Natural killer cell (primary cell): ENCODE results near the gene C5orf34. TPM values are rescaled to one million over a fixed set of nuclear protein-coding genes. Genes with fewer than 3 reads are reported as not detected.

Experiments
- ATAC-seq, 3 donors: fragments of 150-1000 bp in 2 of 3; fragments of 200-7000 bp in 1 of 3; cut with Tn5 transposase; 1 replicate in 1 of 3; 2 replicates in 2 of 3; pipeline ENCODE4 v1.10.0; 2021; ENCODE audit warnings: mild to moderate bottlenecking in 2 of 3, moderate library complexity in 2 of 3
- DNase-seq, 2 donors: peaks; one replicate each; pipeline versions ENCODE4 v3.0.0 to v3.0.0-alpha.2; 2013 to 2021; ENCODE audit warnings: mixed read lengths in 1 of 2
- H3K27ac ChIP-seq: one replicate; pipeline ENCODE4 v1.5.1; 2013; ENCODE audit warnings: mild to moderate bottlenecking, low read length
- H3K27me3 ChIP-seq: one replicate; pipeline ENCODE4 v1.6.1; 2013; ENCODE audit warnings: low read length; ENCODE audit not compliant: control insufficient read depth, insufficient read depth
- H3K36me3 ChIP-seq: one replicate; pipeline ENCODE4 v1.6.1; 2013; ENCODE audit warnings: low read length; ENCODE audit not compliant: control insufficient read depth, insufficient read depth
- H3K4me1 ChIP-seq: one replicate; pipeline ENCODE4 v1.6.1; 2013; ENCODE audit warnings: low read length; ENCODE audit not compliant: control insufficient read depth, insufficient read depth
- H3K4me3 ChIP-seq: one replicate; pipeline ENCODE4 v1.5.1; 2013; ENCODE audit warnings: low read length
- H3K9me3 ChIP-seq: one replicate; pipeline ENCODE4 v1.6.1; 2013; ENCODE audit warnings: low read length; ENCODE audit not compliant: control insufficient read depth, insufficient read depth
- H3K27ac Mint-ChIP-seq, 2 donors: one replicate each; pipeline ENCODE4 v1.8.0; 2022; ENCODE audit warnings: mild to moderate bottlenecking in 2 of 2, mixed read lengths in 2 of 2, moderate library complexity in 1 of 2
- H3K27me3 Mint-ChIP-seq, 2 donors: one replicate each; pipeline ENCODE4 v1.8.0; 2022; ENCODE audit warnings: low read depth in 2 of 2, mixed read lengths in 2 of 2
- H3K36me3 Mint-ChIP-seq: one replicate; pipeline ENCODE4 v1.8.0; 2022; ENCODE audit warnings: mixed read lengths
- H3K4me1 Mint-ChIP-seq, 2 donors: one replicate each; pipeline ENCODE4 v1.8.0; 2022; ENCODE audit warnings: mixed read lengths in 2 of 2
- H3K4me3 Mint-ChIP-seq: one replicate; pipeline ENCODE4 v1.8.0; 2022; ENCODE audit warnings: mild to moderate bottlenecking, moderate library complexity, mixed read lengths
- H3K9me3 Mint-ChIP-seq, 2 donors: one replicate each; pipeline ENCODE4 v1.8.0; 2022; ENCODE audit warnings: mixed read lengths in 2 of 2
- CTCF ChIP-seq: fragments of 200-600 bp; IDR thresholded peaks from one replicate; pipeline ENCODE4 v1.8.0; 2022; ENCODE audit warnings: antibody characterized with exemption
- whole genome bisulfite sequencing: methylation state at CpG from one replicate; pipeline ENCODE4 v1.1.7; 2013; ENCODE audit warnings: missing lambda C conversion rate; ENCODE audit not compliant: insufficient coverage; 5-methylcytosine and 5-hydroxymethylcytosine counted together
- intact Hi-C: fragments of 100-400 bp; cut with micrococcal nuclease; formaldehyde crosslinking; loops from one replicate; pipeline ENCODE4 v1.14.2; 2022
- total RNA-seq, 4 donors: library from RNA; stranded (reverse); fragments of 120-200 nt in 1 of 4; gene quantifications; one replicate each; pipeline versions ENCODE4 v1.2.3 to v1.2.4, GENCODE V29; 2013 to 2022

Gene C5orf34
- total RNA-seq, 3 donors from 2014 or later (not counting 1 experiment from before 2014, with no cell fraction given): 1.1 to 1.8 (median 1.3) TPM

GRCh38 chr5:43555895-43556606 is 41.1 kb upstream of the C5orf34 start:
- Mint-ChIP-seq H3K27ac (peak overlapping the region; percentile 86 to 92), H3K36me3 (no peaks in the 10 kb centered on the region), H3K4me1 (peaks cover 7 to 14% of the 10 kb centered on the region in 2 donors), H3K4me3 (peak overlapping the region; percentile 91), H3K9me3 (no peaks in the 10 kb centered on the region), H3K27me3 (no peaks in the 10 kb centered on the region)
- ATAC-seq: no peak
- Histone ChIP-seq H3K4me3 (peak overlapping the region; percentile 86), H3K27ac (peak overlapping the region; percentile 87), H3K36me3 (peaks cover 25% of the 10 kb centered on the region), H3K27me3 (no peaks in the 10 kb centered on the region), H3K4me1 (peaks cover 13% of the 10 kb centered on the region), H3K9me3 (no peaks in the 10 kb centered on the region)
- WGBS: under 1% methylated on average over 43 of the region's 44 CpGs
- TF ChIP-seq CTCF: no peak
- intact Hi-C loops: loop anchor here (2.0 to 5.0 kb wide), 3 partner anchors 41 to 604 kb away; partner anchors contain the start of genes C5orf34 and HMGCS1
- DNase-seq: peak in 1 of 2 donors; percentile 69

- H3K27me3 Mint-ChIP-seq: no peaks in the 10 kb centered on the region
- Histone ChIP-seq H3K9me3 (no peaks in the 10 kb centered on the region), H3K27ac (no peak overlapping the region), H3K4me3 (no peak overlapping the region), H3K36me3 (peaks cover 34% of the 10 kb centered on the region), H3K27me3 (no peaks in the 10 kb centered on the region), H3K4me1 (peaks cover 13% of the 10 kb centered on the region)
- no peaks in the 10 kb centered on the region for H3K36me3 Mint-ChIP-seq
- no peak overlapping the region for H3K4me3 Mint-ChIP-seq
- intact Hi-C loops: loop anchor here (2.0 kb wide), 1 partner anchor 242 kb away; the partner anchor contains the start of gene HMGCS1
- no peak overlapping the region for H3K27ac Mint-ChIP-seq
- 95% methylated on average over 1 of the region's 1 CpG for WGBS
- H3K9me3 Mint-ChIP-seq: no peaks in the 10 kb centered on the region
- DNase-seq: no peak
- peaks cover 14 to 20% of the 10 kb centered on the region in 2 donors for H3K4me1 Mint-ChIP-seq
- no peak for ATAC-seq
- TF ChIP-seq CTCF: no peak
Observed at GRCh38 chr5:43554497-43554896, 39.5 kb upstream of the C5orf34 start.

- H3K27me3 ChIP-seq: no peaks in the 10 kb centered on the region
- H3K4me1 ChIP-seq: peaks cover 13% of the 10 kb centered on the region
- no peak for TF ChIP-seq CTCF
- Mint-ChIP-seq H3K27me3 (no peaks in the 10 kb centered on the region), H3K27ac (no peak overlapping the region), H3K4me3 (no peak overlapping the region), H3K9me3 (no peaks in the 10 kb centered on the region), H3K36me3 (no peaks in the 10 kb centered on the region), H3K4me1 (peaks cover 18 to 24% of the 10 kb centered on the region in 2 donors)
- intact Hi-C loops: no loop called here
- no peak for ATAC-seq
- WGBS: 73% methylated on average over 2 of the region's 2 CpGs
- H3K27ac ChIP-seq: no peak overlapping the region
- peaks cover 34% of the 10 kb centered on the region for H3K36me3 ChIP-seq
- no peak for DNase-seq
- H3K4me3 ChIP-seq: no peak overlapping the region
- H3K9me3 ChIP-seq: no peaks in the 10 kb centered on the region
Observed at GRCh38 chr5:43553381-43553780, 38.4 kb upstream of the C5orf34 start.
